T-helper 2 cell treated with Interferon-gamma antibody and Interleukin-4, amounts not matched to agents 100 ng/mL and 5 ng/mL, for 36 hours (primary cell): ENCODE measurements around the gene KY. TPM values are rescaled to one million over a fixed set of nuclear protein-coding genes. Genes with fewer than 3 reads are reported as not detected.

Source experiments
- intact Hi-C: fragments of 100-400 bp; cut with micrococcal nuclease; formaldehyde crosslinking; loops from one replicate; pipeline ENCODE4 v1.15.1; 2023
- total RNA-seq: library from RNA; stranded (reverse); gene quantifications from 2 replicates; pipeline ENCODE4 v1.2.3, GENCODE V29; 2022

Gene KY
- total RNA-seq, 1 donor from 2014 or later = not detected

- intact Hi-C loops = no loop called here
Observed at GRCh38 chr3:134620476-134621115, 30.2 kb downstream of the KY start.

- intact Hi-C loops = no loop called here
Observed at GRCh38 chr3:134619884-134620445, 30.9 kb downstream of the KY start.

GRCh38 chr3:134619301-134619615 is 31.6 kb downstream of the KY start:
- intact Hi-C loops = no loop called here

GRCh38 chr3:134618478-134619300 is 32.1 kb downstream of the KY start:
- intact Hi-C loops = no loop called here

GRCh38 chr3:134617608-134618477 is 33.0 kb downstream of the KY start:
- intact Hi-C loops = no loop called here

GRCh38 chr3:134615743-134616142 is 35.1 kb downstream of the KY start:
- intact Hi-C loops = no loop called here

- intact Hi-C loops = no loop called here
Observed at GRCh38 chr3:134614955-134615354, 35.9 kb downstream of the KY start.

GRCh38 chr3:134613006-134613520 is 37.8 kb downstream of the KY start:
- intact Hi-C loops = no loop called here

GRCh38 chr3:134611516-134611915 is 39.3 kb downstream of the KY start:
- intact Hi-C loops = no loop called here

DNA sequence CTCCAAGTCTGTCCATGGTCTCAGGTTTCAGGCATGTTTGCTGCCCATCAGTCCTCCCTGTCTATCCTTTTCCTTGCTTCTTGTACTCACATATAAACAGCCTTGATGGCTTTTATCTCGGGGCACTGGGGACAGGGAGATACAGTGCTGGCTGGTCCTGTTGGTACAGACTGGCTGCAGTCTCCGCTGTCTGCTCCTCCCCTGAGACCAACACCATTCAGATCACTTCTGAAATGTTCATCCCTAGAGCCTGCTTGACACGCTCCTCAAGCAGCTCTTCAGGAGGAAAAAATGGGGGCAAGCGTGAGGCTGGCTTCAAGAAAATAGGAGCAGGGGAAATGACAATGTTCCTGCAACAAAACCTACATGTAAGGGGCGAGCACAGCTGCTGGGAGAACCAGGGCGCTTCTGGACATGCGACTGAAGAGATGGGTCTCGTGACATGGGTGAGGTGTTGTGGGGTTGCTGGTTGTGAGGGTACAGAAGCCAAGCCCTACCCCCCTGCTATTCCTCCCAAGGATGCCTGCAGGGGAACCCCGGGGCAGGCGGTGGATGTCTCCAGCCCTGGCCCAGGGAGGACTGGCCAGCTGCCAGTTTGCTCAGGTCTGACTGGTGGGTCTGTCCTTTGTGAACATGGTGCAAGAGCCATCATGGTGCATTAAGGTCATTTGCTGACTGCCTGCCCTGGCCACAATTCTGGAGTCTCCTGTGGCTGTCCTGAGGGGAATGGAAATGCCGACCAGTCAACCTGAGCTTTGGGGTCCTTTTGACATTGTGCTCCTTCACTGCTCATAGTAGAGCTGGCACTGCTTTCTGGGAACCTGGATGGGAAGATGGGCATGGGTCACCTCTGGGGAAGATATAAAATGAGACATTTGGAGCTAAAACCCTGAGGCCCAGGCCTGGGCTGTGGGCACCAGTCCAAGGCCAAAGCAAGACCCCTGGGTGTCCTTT is 40.1 kb downstream of the KY start:
- intact Hi-C loops = no loop called here

DNA sequence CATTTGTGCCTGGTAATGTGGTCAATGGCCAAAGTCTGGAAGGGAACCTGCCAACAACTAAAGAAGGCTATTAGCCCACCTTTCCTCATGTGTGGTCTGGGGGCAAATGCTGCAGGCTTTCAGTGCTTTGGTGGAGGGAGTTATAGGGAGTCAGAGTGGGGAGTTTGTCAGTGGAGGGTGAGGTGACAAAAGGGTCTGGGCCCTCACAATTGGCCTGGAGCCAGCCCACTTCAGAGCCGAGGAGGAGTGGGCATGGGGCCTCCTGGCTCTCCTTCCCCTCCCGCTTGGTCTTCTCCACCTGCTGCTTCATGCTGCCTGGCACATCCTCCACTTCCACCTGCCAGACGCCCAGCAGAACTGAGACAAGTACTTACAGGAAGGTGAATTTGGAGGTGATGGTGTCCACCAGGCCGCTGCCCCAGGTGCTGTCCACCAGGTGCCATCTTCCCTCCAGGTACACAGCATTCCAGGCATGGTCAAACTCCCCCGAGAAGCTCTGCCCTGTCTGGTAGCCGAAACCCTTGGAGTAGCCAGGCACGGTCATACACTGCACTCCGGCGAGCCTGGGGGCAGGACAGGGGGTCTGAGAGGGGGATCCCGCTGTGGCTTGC is 40.9 kb downstream of the KY start:
- intact Hi-C loops = loop anchor here (10.0 kb wide), 1 partner anchor 145 kb away; no protein-coding TSS in a partner anchor

DNA sequence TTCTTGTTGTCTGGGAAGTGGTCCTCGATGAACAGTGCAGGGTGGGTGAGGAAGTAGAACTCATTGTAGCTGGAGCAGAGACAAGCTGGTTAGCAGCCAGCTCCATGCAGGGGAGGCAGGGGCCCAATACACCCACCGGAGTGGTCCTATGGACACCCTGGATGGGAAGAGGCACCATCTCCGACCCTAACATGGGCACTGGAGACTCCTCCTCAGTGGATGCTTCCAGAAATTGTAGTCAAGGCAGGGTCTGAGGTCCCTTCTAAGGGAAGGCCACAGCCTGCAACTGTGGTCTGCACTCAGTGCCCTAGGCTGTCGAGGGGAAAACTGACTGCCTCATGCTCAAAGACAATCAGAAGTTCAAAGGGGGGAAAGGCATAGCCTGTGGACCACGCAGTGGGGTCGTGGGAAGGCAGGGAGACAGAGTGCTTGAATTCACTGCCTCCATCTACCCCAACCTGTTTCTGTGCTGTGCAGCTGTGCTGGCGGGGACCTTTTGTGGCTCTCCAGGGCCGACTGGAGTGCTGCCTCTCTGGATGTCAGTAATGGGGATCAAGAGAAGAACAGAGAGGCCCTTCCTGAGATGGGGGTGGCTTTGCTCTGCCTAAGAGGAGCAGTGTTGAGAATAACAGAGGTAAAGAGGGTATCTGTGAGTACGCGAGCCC is 41.9 kb downstream of the KY start:
- intact Hi-C loops = loop anchor here (10.0 kb wide), 1 partner anchor 146 kb away; no protein-coding TSS in a partner anchor

DNA sequence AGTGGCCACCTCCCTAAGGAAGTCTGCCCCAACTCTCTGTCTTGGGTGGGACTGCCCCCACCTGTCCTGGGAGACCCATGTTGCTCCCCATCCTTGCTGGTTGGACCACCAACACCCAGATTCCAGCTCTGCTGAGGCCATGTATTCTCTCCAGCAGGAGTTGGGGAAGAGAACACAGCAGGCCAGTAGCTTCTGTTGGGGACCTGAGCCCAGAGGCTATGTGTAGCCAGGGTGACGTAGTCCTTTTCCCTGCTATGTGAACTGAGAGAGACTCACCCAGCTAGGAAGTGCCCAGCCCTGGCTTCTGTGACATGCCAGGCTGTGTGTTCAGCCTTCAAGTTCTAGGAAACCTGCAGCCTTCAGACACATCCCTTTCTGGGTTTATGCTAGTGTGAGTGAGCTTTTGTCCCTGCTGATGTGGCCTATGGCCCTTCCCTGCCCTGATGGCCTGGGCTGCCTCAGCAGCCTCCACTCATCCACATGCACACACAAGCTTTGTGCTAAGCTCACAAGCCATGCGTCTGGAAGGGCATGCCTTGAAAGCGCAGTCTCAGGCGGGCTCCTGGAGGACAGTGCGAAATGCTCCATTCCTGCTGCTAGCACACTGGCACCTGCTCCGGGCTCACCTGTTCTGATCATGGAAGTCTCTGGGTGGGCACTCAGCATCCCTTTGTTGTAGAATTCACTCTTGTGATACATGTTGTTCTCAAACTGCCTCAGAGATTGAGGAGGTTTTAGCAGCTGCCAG is 42.6 kb downstream of the KY start:
- intact Hi-C loops = loop anchor here (10.0 kb wide), 1 partner anchor 147 kb away; no protein-coding TSS in a partner anchor

GRCh38 chr3:134607054-134608022 is 43.5 kb downstream of the KY start:
- intact Hi-C loops = loop anchor here (10.0 kb wide), 1 partner anchor 147 kb away; no protein-coding TSS in a partner anchor

GRCh38 chr3:134606033-134607025 is 44.5 kb downstream of the KY start:
- intact Hi-C loops = loop anchor here (10.0 kb wide), 1 partner anchor 148 kb away; no protein-coding TSS in a partner anchor

- intact Hi-C loops = loop anchor here (10.0 kb wide), 1 partner anchor 149 kb away; no protein-coding TSS in a partner anchor
Observed at GRCh38 chr3:134605556-134605955, 45.3 kb downstream of the KY start.
